T-cell (primary cell): ENCODE results near the gene ASTN1. TPM values are rescaled to one million over a fixed set of nuclear protein-coding genes. Genes with fewer than 3 reads are reported as not detected.

Experiments
- ATAC-seq, 4 experiments: fragments of 200-7000 bp in 3 of 4; fragments of 150-1000 bp in 1 of 4; cut with Tn5 transposase; replicated peaks in 1 of 4; 1 replicate in 3 of 4; 2 replicates in 1 of 4; pipeline ENCODE4 v1.10.0; 2021; ENCODE audit warnings: moderate library complexity in 3 of 4, mild to moderate bottlenecking in 2 of 4, moderate number of reproducible peaks in 1 of 4
- CTCF ChIA-PET, 2 donors: fragments of 300-600 bp; sonication (Branson Sonifier 250); formaldehyde crosslinking; loops; one replicate each; lab custom pipeline; 2022; ENCODE audit warnings: antibody characterized with exemption in 2 of 2; lab: Charles Lee
- POLR2A ChIA-PET, 2 donors: fragments of 300-600 bp; sonication (Branson Sonifier 250); formaldehyde crosslinking; loops; one replicate each; lab custom pipeline; 2022; ENCODE audit warnings: antibody characterized with exemption in 2 of 2; lab: Charles Lee
- DNase-seq, 35 experiments: peaks; one replicate each; pipeline versions ENCODE4 v3.0.0 to v3.0.0-alpha.2; 2013 to 2023
- H3K27ac ChIP-seq: one replicate; pipeline ENCODE4 v1.5.1; 2013; ENCODE audit warnings: low read length
- H3K27me3 ChIP-seq, 2 experiments: replicated peaks in 1 of 2; 1 replicate in 1 of 2; 2 replicates in 1 of 2; pipeline versions ENCODE4 v1.6.1 to v1.7.0; 2013; ENCODE audit warnings: low read length in 1 of 2, mixed read lengths in 1 of 2; ENCODE audit not compliant: control insufficient read depth in 2 of 2, insufficient read depth in 2 of 2; ENCODE audit errors: extremely low read depth in 1 of 2
- H3K36me3 ChIP-seq, 2 donors: 1 replicate in 1 of 2; 2 replicates in 1 of 2; pipeline versions ENCODE4 v1.6.1 to v1.7.0; 2013; ENCODE audit warnings: low read length in 1 of 2; ENCODE audit not compliant: control insufficient read depth in 2 of 2, insufficient read depth in 1 of 2; ENCODE audit errors: extremely low read depth in 1 of 2
- H3K4me1 ChIP-seq, 2 experiments: 1 replicate in 1 of 2; 2 replicates in 1 of 2; pipeline versions ENCODE4 v1.6.1 to v1.7.0; 2013; ENCODE audit warnings: low read length in 2 of 2, mixed read lengths in 1 of 2; ENCODE audit not compliant: insufficient read depth in 2 of 2, control insufficient read depth in 1 of 2; ENCODE audit errors: extremely low read depth in 1 of 2
- H3K4me3 ChIP-seq, 2 donors: 1 replicate in 1 of 2; 2 replicates in 1 of 2; pipeline versions ENCODE4 v1.5.1 to v1.7.0; 2013; ENCODE audit warnings: mild to moderate bottlenecking in 2 of 2, low read length in 1 of 2, moderate library complexity in 1 of 2; ENCODE audit not compliant: control insufficient read depth in 1 of 2; ENCODE audit errors: extremely low read depth in 1 of 2
- H3K9me3 ChIP-seq: 2 replicates; pipeline ENCODE4 v1.7.0; 2013
- H3K27ac Mint-ChIP-seq, 2 donors: one replicate each; pipeline ENCODE4 v1.8.0; 2020 to 2021; ENCODE audit warnings: mild to moderate bottlenecking in 2 of 2, mixed read lengths in 2 of 2
- H3K27me3 Mint-ChIP-seq, 2 donors: one replicate each; pipeline ENCODE4 v1.8.0; 2021 to 2022; ENCODE audit warnings: mixed read lengths in 2 of 2
- H3K36me3 Mint-ChIP-seq: one replicate; pipeline ENCODE4 v1.8.0; 2021; ENCODE audit warnings: mixed read lengths
- H3K4me1 Mint-ChIP-seq, 3 donors: one replicate each; pipeline ENCODE4 v1.8.0; 2020 to 2022; ENCODE audit warnings: mixed read lengths in 3 of 3, mild to moderate bottlenecking in 1 of 3
- H3K4me3 Mint-ChIP-seq, 3 donors: one replicate each; pipeline ENCODE4 v1.8.0; 2020 to 2022; ENCODE audit warnings: mild to moderate bottlenecking in 3 of 3, mixed read lengths in 3 of 3, moderate library complexity in 3 of 3
- H3K9me3 Mint-ChIP-seq, 3 donors: one replicate each; pipeline ENCODE4 v1.8.0; 2020 to 2022; ENCODE audit warnings: mixed read lengths in 3 of 3
- WGBS: methylation state at CpG from one replicate; pipeline ENCODE4 v1.1.5; 2013; ENCODE audit warnings: missing lambda C conversion rate; ENCODE audit not compliant: insufficient coverage; 5-methylcytosine and 5-hydroxymethylcytosine counted together
- total RNA-seq, 35 experiments: library from RNA in 6 of 35; stranded (reverse) in 6 of 35; fragments of 120-200 nt in 1 of 35; gene quantifications; one replicate each; pipeline versions ENCODE4 v1.2.1 to v1.2.4 and lab custom pipeline; 2013 to 2026

The ASTN1 gene
- total RNA-seq, 5 donors from 2014 or later (not counting 1 experiment from before 2014, with no cell fraction given) = 0.06 TPM; not detected in 4

DNA sequence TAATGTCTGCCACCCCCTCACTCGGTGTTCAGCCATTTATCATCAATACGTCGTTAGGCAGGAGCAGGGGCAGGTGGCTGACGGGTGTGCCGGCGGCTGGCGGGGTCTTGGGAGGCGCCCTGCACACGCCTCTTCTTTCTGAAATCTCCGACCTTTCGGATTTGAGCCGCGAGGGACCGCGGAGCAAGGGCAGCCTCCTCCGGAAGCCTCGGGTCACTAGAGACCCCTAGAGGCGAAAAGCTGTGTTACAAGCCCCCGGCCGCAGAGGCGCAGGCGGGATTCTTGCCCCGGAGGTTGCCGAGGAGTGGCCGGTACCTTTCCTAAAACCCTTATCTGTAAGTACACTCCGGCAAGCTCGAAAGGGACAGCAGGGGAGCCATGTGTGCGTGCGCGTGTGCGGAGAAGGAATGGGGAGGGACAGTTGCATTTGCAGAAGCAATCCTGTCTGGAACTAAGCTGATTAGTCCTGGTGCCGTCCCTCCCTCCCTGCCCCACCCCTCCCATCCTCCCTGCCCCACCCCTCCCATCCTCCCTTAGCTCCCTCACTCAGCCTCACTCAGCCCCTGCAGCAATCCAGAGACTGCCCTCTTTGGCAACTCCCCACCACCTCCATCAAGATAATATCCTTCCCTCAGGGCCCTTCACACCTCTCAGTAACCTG is 17.2 kb upstream of the ASTN1 start:
- DNase-seq (peak in 4 of 35 experiments; percentile 4 to 10 (median 6)), ATAC-seq (peak in 2 of 4 experiments; percentile 31 to 33)
- peaks cover 0 to 8% of the 10 kb centered on the region in 2 experiments for H3K4me1 ChIP-seq
- WGBS = 5% methylated on average over 17 of the region's 32 CpGs
- CTCF ChIA-PET = no interaction called here
- H3K27ac ChIP-seq = no peak overlapping the region
- no peaks in the 10 kb centered on the region for H3K36me3 Mint-ChIP-seq
- peaks cover 7 to 9% of the 10 kb centered on the region in 2 experiments for H3K27me3 ChIP-seq
- POLR2A ChIA-PET = interaction anchor here in 1 of 2 donors (0.5 kb wide), 1 partner anchor 25 kb away, joined by 4 read pairs; no protein-coding TSS in a partner anchor
- peaks cover 22 to 24% of the 10 kb centered on the region in 2 donors for H3K27me3 Mint-ChIP-seq
- no peaks in the 10 kb centered on the region for H3K36me3 ChIP-seq
- H3K9me3 ChIP-seq = no peaks in the 10 kb centered on the region
- peaks cover 8 to 18% (median 10%) of the 10 kb centered on the region in 3 donors for H3K4me1 Mint-ChIP-seq
- peak overlapping the region in 1 of 2 donors; percentile 36 for H3K4me3 ChIP-seq
- no peak overlapping the region for H3K27ac Mint-ChIP-seq
- H3K9me3 Mint-ChIP-seq = peaks cover 0 to 4% (median 0%) of the 10 kb centered on the region in 3 donors
- H3K4me3 Mint-ChIP-seq = peak overlapping the region in 1 of 3 donors; percentile 58

DNA sequence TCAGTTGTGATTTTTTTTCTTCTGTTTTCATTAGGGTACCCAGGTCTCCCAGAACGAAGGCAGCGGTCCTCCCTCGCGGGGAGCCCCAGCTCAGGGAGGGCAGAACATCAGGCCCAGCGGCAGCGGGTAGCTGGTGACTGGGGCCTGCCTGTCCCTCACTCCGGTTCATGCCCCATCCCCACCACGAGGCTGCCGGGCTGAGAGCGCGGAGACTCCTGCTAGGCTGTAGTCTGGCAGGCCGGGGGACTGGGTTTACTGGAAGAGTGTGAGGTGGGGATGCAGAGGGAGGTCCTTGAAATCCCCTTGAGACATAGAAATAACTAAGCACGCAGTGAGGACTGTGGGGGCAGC is 16.7 kb upstream of the ASTN1 start:
- ATAC-seq = no peak
- H3K27ac Mint-ChIP-seq = no peak overlapping the region
- no peaks in the 10 kb centered on the region for H3K36me3 ChIP-seq

DNA sequence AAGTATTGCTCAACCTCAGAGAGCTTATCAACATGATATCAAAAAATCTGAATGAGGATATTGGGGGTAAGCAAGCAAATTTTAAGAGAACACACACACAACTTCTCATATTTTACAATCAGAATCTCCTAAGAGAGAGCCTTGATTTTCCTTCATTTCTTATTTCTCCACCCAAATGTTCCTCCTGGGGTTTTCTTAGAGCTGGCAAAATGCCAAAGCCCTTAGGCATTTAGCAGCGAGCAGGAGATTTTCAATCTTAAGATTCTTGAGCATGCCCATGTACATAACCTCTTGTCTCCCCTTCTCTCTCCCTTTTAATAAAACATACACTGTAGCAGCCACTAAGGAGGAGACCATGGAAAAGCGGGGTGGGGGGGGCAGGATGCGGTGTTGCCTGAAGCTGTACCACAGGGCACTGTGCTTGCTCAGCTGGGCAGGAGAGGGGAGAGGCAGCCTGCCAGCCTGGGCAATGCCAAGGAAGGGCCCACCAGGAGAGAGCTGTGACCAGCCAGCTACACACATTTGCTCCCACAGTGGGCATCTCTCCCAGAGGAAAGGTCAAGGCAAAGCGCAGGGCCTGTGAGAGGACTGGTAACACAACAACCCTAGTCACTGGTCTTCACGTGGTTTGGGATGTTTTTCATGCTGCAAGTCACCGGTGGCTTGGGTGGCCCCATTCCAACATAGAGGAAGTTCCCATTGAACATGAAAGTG is 10.6 kb upstream of the ASTN1 start:
- no peak overlapping the region for H3K4me3 ChIP-seq
- no peaks in the 10 kb centered on the region for H3K36me3 ChIP-seq
- Mint-ChIP-seq H3K27me3 (peaks cover 8 to 14% of the 10 kb centered on the region in 2 donors), H3K4me3 (no peak overlapping the region), H3K9me3 (peaks cover 0 to 4% (median 0%) of the 10 kb centered on the region in 3 donors), H3K36me3 (no peaks in the 10 kb centered on the region), H3K4me1 (peaks cover 0 to 5% (median 0%) of the 10 kb centered on the region in 3 donors), H3K27ac (no peak overlapping the region)
- no peaks in the 10 kb centered on the region for H3K9me3 ChIP-seq
- H3K27me3 ChIP-seq = peaks cover 15 to 21% of the 10 kb centered on the region in 2 experiments
- no peak overlapping the region for H3K27ac ChIP-seq
- CTCF ChIA-PET = no interaction called here
- WGBS = 84% methylated on average over 2 of the region's 6 CpGs
- ATAC-seq (no peak), DNase-seq (no peak)
- POLR2A ChIA-PET = no interaction called here
- no peaks in the 10 kb centered on the region for H3K4me1 ChIP-seq

More for the DNA sequence above, 16.7 kb upstream of the ASTN1 start:
- Histone ChIP-seq H3K27me3 (peaks cover 7 to 9% of the 10 kb centered on the region in 2 experiments), H3K4me1 (peaks cover 0 to 8% of the 10 kb centered on the region in 2 experiments), H3K9me3 (no peaks in the 10 kb centered on the region), H3K27ac (no peak overlapping the region), H3K4me3 (peak overlapping the region in 1 of 2 donors; percentile 36)
- ChIA-PET POLR2A (interaction anchor here in 1 of 2 donors (0.5 kb wide), 1 partner anchor 25 kb away, joined by 4 read pairs; no protein-coding TSS in a partner anchor), CTCF (no interaction called here)
- Mint-ChIP-seq H3K27me3 (peaks cover 22 to 24% of the 10 kb centered on the region in 2 donors), H3K4me1 (peaks cover 8 to 18% (median 10%) of the 10 kb centered on the region in 3 donors), H3K36me3 (no peaks in the 10 kb centered on the region), H3K9me3 (peaks cover 0 to 4% (median 0%) of the 10 kb centered on the region in 3 donors), H3K4me3 (peak overlapping the region in 1 of 3 donors; percentile 58)
- no peak for DNase-seq
- 25% methylated on average over 5 of the region's 13 CpGs for WGBS

DNA sequence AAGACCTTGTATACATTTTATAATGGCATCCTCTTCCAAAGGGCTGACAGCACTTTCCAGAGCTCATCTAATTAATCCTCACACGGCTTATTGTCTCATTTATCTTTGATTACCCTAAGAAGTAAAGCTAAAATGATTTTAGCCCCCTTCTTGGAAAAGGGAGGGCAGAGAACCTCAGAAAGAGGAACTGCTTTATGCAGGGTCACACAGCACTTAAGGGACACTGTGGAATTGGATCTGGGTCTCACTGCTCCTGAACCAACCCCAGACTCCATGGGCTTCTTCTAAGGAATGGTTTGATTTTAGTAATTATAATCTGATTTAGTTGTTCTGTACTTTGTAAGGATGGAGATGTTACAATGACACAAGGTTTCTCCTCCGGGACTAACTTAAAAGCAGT is 9.5 kb upstream of the ASTN1 start:
- H3K27me3 ChIP-seq = peaks cover 15 to 26% of the 10 kb centered on the region in 2 experiments
- Mint-ChIP-seq H3K9me3 (peaks cover 0 to 4% (median 0%) of the 10 kb centered on the region in 3 donors), H3K36me3 (no peaks in the 10 kb centered on the region), H3K4me1 (peaks cover 0 to 5% (median 0%) of the 10 kb centered on the region in 3 donors), H3K27me3 (peaks cover 8 to 14% of the 10 kb centered on the region in 2 donors), H3K27ac (no peak overlapping the region), H3K4me3 (no peak overlapping the region)
- ATAC-seq (no peak), DNase-seq (no peak)
- no peaks in the 10 kb centered on the region for H3K36me3 ChIP-seq
- no peaks in the 10 kb centered on the region for H3K9me3 ChIP-seq
- CTCF ChIA-PET = no interaction called here
- H3K4me1 ChIP-seq = no peaks in the 10 kb centered on the region
- no peak overlapping the region for H3K27ac ChIP-seq
- no peak overlapping the region for H3K4me3 ChIP-seq
- POLR2A ChIA-PET = no interaction called here
- 50% methylated on average over 1 of the region's 2 CpGs for WGBS

DNA sequence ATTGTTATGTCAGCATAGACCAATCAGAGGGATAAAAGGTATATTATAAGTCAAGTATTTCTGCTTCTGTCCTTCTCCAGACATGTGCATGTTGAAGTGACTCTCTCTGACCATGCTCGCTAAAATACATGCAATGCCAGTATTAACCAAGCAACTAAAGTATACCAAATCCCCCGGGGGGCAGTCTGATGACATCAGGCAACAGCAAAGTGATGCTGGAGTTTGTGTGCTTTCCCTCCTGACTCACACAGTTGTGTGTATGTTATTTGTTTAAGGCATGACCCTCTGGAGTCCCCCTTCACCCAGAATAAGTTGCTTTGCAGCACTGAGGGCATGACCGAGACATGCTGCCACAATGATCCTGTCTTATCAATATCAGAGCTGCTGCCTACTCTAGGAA is 8.4 kb upstream of the ASTN1 start:
- Histone ChIP-seq H3K4me1 (no peaks in the 10 kb centered on the region), H3K4me3 (no peak overlapping the region), H3K27me3 (peaks cover 15 to 26% of the 10 kb centered on the region in 2 experiments), H3K36me3 (no peaks in the 10 kb centered on the region), H3K27ac (no peak overlapping the region), H3K9me3 (no peaks in the 10 kb centered on the region)
- CTCF ChIA-PET = no interaction called here
- H3K9me3 Mint-ChIP-seq = no peaks in the 10 kb centered on the region
- no peaks in the 10 kb centered on the region for H3K36me3 Mint-ChIP-seq
- H3K27me3 Mint-ChIP-seq = peaks cover 8 to 14% of the 10 kb centered on the region in 2 donors
- ATAC-seq (no peak), DNase-seq (no peak)
- no CpG with 5 or more reads among the region's 3 CpGs for WGBS
- H3K4me1 Mint-ChIP-seq = peaks cover 0 to 5% (median 0%) of the 10 kb centered on the region in 3 donors
- no peak overlapping the region for H3K27ac Mint-ChIP-seq
- H3K4me3 Mint-ChIP-seq = no peak overlapping the region
- POLR2A ChIA-PET = no interaction called here

DNA sequence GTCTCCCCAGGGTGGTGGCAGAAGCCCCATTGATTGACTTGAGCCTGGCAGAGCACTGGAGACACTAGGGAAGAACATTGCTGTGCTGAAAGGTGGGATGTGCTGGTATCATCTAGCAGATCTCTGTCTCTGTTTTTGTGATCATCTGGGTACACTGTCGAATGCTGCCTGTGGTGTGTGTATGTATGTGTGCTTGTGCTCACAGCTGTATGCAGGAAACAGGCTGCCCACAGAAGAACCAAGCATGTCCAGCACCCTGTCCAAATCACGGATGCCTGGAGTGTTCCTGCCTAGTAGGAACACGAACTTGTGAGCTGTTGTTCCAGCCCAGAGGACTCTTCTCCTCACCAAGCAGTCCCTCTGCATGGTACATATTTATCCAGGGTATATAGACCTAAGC is 7.8 kb upstream of the ASTN1 start:
- ChIA-PET CTCF (no interaction called here), POLR2A (no interaction called here)
- H3K36me3 Mint-ChIP-seq = no peaks in the 10 kb centered on the region
- Histone ChIP-seq H3K27me3 (peaks cover 15 to 26% of the 10 kb centered on the region in 2 experiments), H3K4me3 (no peak overlapping the region), H3K4me1 (no peaks in the 10 kb centered on the region), H3K36me3 (no peaks in the 10 kb centered on the region), H3K27ac (no peak overlapping the region), H3K9me3 (no peaks in the 10 kb centered on the region)
- peaks cover 8 to 14% of the 10 kb centered on the region in 2 donors for H3K27me3 Mint-ChIP-seq
- no peak overlapping the region for H3K4me3 Mint-ChIP-seq
- H3K9me3 Mint-ChIP-seq = no peaks in the 10 kb centered on the region
- H3K4me1 Mint-ChIP-seq = peaks cover 0 to 5% (median 0%) of the 10 kb centered on the region in 3 donors
- ATAC-seq (no peak), DNase-seq (no peak)
- H3K27ac Mint-ChIP-seq = no peak overlapping the region
- WGBS = 51% methylated on average over 2 of the region's 3 CpGs
